ENCODE data around the gene CDC42EP2.

Gene CDC42EP2

DNA sequence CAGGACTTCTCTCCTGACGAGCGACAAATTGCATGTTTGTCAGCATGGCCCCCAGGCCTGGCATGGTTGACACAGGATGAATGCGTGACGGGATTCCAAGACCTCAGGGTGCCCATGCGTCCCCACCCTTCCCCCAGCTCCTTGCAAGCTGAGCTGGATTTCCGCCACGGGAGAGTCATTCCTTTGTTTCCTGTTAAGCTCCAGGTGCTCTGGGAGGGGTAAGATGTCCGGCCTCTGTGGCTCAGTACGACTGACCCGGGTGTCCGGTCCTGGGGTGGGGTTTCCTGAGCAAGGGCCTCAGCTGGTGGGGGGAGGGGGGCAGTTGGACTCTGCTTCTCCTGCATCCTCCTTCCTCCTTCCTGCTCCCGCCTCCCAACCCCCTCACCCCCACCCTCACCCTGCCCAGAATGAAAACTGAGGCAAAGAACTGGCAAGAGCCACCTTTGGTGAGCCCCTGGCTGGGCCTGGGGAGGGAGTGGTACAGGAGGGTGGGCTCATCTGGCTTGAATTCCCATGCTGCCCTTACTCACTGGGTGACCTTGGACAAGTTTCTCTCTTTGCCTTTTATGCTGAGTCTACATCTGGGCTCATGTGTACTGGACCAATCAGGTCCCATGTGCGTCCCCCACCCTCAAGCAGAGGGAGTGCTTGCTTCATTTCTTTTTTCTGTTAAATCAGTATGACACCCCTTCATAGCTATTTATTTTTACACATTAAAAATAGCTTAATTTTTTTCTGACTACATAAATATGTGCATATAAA lies 2.5 kb downstream of the CDC42EP2 start:
- Histone ChIP-seq H3K27ac (ENCODE audit: low read depth, low read length) (peak overlapping the region; percentile 96), H3K9me3 (ENCODE audit: control insufficient read depth in 5 of 5, low read length in 5 of 5) (no peaks in the 10 kb centered on the region), H3K4me1 (ENCODE audit: control insufficient read depth in 5 of 5, insufficient read depth in 5 of 5, low read length in 5 of 5) (peaks cover 19 to 77% (median 74%) of the 10 kb centered on the region in 5 donors), H3K27me3 (ENCODE audit: control insufficient read depth in 5 of 5, insufficient read depth in 4 of 5, low read length in 5 of 5) (no peaks in the 10 kb centered on the region), H3K4me3 (ENCODE audit: low read depth in 1 of 5, low read length in 5 of 5) (peak overlapping the region; percentile 86 to 96 (median 89)), H3K36me3 (ENCODE audit: control insufficient read depth in 5 of 5, insufficient read depth in 5 of 5, low read length in 5 of 5) (peaks cover 0 to 25% (median 24%) of the 10 kb centered on the region in 5 donors), H3K9ac (ENCODE audit: low read length in 5 of 5) (peak overlapping the region; percentile 25 to 89 (median 82))

- Histone ChIP-seq H3K4me3 (ENCODE audit: low read depth in 1 of 5, low read length in 5 of 5) (no peak overlapping the region), H3K36me3 (ENCODE audit: control insufficient read depth in 5 of 5, insufficient read depth in 5 of 5, low read length in 5 of 5) (peaks cover 0 to 31% (median 29%) of the 10 kb centered on the region in 5 donors), H3K4me1 (ENCODE audit: control insufficient read depth in 5 of 5, insufficient read depth in 5 of 5, low read length in 5 of 5) (peaks cover 16 to 67% (median 56%) of the 10 kb centered on the region in 5 donors), H3K27me3 (ENCODE audit: control insufficient read depth in 5 of 5, insufficient read depth in 4 of 5, low read length in 5 of 5) (no peaks in the 10 kb centered on the region), H3K9me3 (ENCODE audit: control insufficient read depth in 5 of 5, low read length in 5 of 5) (no peaks in the 10 kb centered on the region), H3K9ac (ENCODE audit: low read length in 5 of 5) (no peak overlapping the region), H3K27ac (ENCODE audit: low read depth, low read length) (no peak overlapping the region)
Measured at GRCh38 chr11:65320386-65321075, 5.9 kb downstream of the CDC42EP2 start.

DNA sequence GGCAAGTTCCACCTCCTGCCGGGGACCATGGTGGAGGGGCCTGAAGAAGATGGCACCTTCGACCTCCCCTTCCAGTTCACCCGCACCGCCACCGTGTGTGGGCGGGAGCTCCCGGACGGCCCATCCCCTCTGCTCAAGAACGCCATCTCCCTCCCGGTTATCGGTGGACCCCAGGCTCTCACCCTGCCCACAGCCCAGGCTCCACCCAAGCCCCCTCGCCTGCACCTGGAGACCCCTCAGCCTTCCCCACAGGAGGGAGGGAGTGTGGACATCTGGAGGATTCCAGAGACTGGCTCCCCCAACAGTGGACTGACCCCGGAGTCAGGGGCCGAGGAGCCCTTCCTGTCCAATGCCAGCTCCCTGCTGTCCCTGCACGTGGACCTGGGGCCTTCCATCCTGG lies 6.4 kb downstream of the CDC42EP2 start:
- peaks cover 0 to 31% (median 29%) of the 10 kb centered on the region in 5 donors for H3K36me3 ChIP-seq (ENCODE audit: control insufficient read depth in 5 of 5, insufficient read depth in 5 of 5, low read length in 5 of 5)
- no peak overlapping the region for H3K9ac ChIP-seq (ENCODE audit: low read length in 5 of 5)
- no peaks in the 10 kb centered on the region for H3K27me3 ChIP-seq (ENCODE audit: control insufficient read depth in 5 of 5, insufficient read depth in 4 of 5, low read length in 5 of 5)
- H3K4me3 ChIP-seq (ENCODE audit: low read depth in 1 of 5, low read length in 5 of 5), result no peak overlapping the region
- H3K9me3 ChIP-seq (ENCODE audit: control insufficient read depth in 5 of 5, low read length in 5 of 5), result no peaks in the 10 kb centered on the region
- peak overlapping the region; percentile 30 for H3K27ac ChIP-seq (ENCODE audit: low read depth, low read length)
- H3K4me1 ChIP-seq (ENCODE audit: control insufficient read depth in 5 of 5, insufficient read depth in 5 of 5, low read length in 5 of 5), result peaks cover 14 to 61% (median 51%) of the 10 kb centered on the region in 5 donors

DNA sequence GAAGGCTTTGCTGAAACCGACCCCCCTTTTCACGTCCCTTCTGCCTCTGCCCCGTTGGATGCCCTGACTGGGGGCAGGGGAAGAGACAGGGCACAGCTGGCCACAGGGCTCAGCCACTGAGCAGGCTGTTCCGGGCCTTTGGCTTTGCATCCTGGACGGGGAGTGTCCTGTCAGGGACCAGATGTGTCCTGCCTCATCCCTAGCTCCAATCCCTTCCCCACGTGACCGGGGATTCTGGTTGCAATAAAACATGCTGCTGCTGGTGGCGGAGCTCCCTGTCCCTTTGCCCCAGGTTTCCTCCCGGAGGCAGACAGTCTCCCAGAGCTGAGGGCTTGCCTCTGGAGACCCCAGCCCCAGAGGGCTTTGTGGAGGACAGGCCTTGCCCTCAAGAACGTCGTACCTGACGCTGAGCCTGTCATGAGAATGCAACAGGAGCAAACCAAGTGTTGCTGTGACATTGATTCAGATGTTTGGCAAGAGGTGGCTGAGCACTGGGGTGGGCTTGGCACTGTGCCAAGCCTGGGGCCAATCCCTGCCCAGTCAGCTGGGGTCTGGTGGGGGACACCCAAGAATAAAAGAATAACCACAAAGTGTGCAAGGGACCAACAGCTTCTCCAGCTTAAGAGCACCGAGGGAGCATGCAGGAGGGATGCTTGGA lies 7.3 kb downstream of the CDC42EP2 start:
- peaks cover 0 to 31% (median 29%) of the 10 kb centered on the region in 5 donors for H3K36me3 ChIP-seq (ENCODE audit: control insufficient read depth in 5 of 5, insufficient read depth in 5 of 5, low read length in 5 of 5)
- H3K4me3 ChIP-seq (ENCODE audit: low read depth in 1 of 5, low read length in 5 of 5), result peak overlapping the region in 1 of 5 donors; percentile 30
- H3K9ac ChIP-seq (ENCODE audit: low read length in 5 of 5), result no peak overlapping the region
- no peaks in the 10 kb centered on the region for H3K9me3 ChIP-seq (ENCODE audit: control insufficient read depth in 5 of 5, low read length in 5 of 5)
- H3K4me1 ChIP-seq (ENCODE audit: control insufficient read depth in 5 of 5, insufficient read depth in 5 of 5, low read length in 5 of 5), result peaks cover 9 to 53% (median 42%) of the 10 kb centered on the region in 5 donors
- peak overlapping the region; percentile 30 for H3K27ac ChIP-seq (ENCODE audit: low read depth, low read length)
- no peaks in the 10 kb centered on the region for H3K27me3 ChIP-seq (ENCODE audit: control insufficient read depth in 5 of 5, insufficient read depth in 4 of 5, low read length in 5 of 5)

- Histone ChIP-seq H3K9ac (ENCODE audit: low read length in 5 of 5) (no peak overlapping the region), H3K4me1 (ENCODE audit: control insufficient read depth in 5 of 5, insufficient read depth in 5 of 5, low read length in 5 of 5) (peaks cover 5 to 47% (median 36%) of the 10 kb centered on the region in 5 donors), H3K36me3 (ENCODE audit: control insufficient read depth in 5 of 5, insufficient read depth in 5 of 5, low read length in 5 of 5) (peaks cover 0 to 31% (median 29%) of the 10 kb centered on the region in 5 donors), H3K27ac (ENCODE audit: low read depth, low read length) (no peak overlapping the region), H3K4me3 (ENCODE audit: low read depth in 1 of 5, low read length in 5 of 5) (no peak overlapping the region), H3K27me3 (ENCODE audit: control insufficient read depth in 5 of 5, insufficient read depth in 4 of 5, low read length in 5 of 5) (no peaks in the 10 kb centered on the region), H3K9me3 (ENCODE audit: control insufficient read depth in 5 of 5, low read length in 5 of 5) (no peaks in the 10 kb centered on the region)
Measured at GRCh38 chr11:65323813-65324212, 9.1 kb downstream of the CDC42EP2 start.

DNA sequence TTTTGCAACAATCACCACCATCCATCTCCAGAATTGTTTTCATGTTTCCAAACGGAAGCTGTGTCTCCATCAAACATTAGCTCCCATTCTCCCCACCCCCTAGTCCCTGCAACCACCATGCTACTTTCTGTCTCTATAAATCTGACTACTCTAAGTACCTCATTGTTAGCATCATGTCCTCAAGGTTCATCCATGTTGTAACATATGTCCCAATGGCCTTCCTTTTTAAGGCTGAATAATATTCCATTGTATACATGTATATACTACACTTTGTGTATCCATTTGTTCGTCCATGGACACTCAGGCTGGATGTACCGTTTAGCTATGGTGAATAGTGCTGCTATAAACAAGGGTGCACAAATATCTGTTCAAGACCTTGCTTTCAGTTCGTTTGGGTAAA lies 10.8 kb downstream of the CDC42EP2 start:
- Histone ChIP-seq H3K9me3 (ENCODE audit: control insufficient read depth in 5 of 5, low read length in 5 of 5) (no peaks in the 10 kb centered on the region), H3K9ac (ENCODE audit: low read length in 5 of 5) (no peak overlapping the region), H3K27ac (ENCODE audit: low read depth, low read length) (no peak overlapping the region), H3K4me3 (ENCODE audit: low read depth in 1 of 5, low read length in 5 of 5) (no peak overlapping the region), H3K4me1 (ENCODE audit: control insufficient read depth in 5 of 5, insufficient read depth in 5 of 5, low read length in 5 of 5) (peaks cover 2 to 43% (median 28%) of the 10 kb centered on the region in 5 donors), H3K36me3 (ENCODE audit: control insufficient read depth in 5 of 5, insufficient read depth in 5 of 5, low read length in 5 of 5) (peaks cover 0 to 24% (median 23%) of the 10 kb centered on the region in 5 donors), H3K27me3 (ENCODE audit: control insufficient read depth in 5 of 5, insufficient read depth in 4 of 5, low read length in 5 of 5) (no peaks in the 10 kb centered on the region)

GRCh38 chr11:65327021-65327420 lies 12.4 kb downstream of the CDC42EP2 start:
- Histone ChIP-seq H3K4me1 (ENCODE audit: control insufficient read depth in 5 of 5, insufficient read depth in 5 of 5, low read length in 5 of 5) (peaks cover 0 to 27% (median 19%) of the 10 kb centered on the region in 5 donors), H3K9me3 (ENCODE audit: control insufficient read depth in 5 of 5, low read length in 5 of 5) (no peaks in the 10 kb centered on the region), H3K4me3 (ENCODE audit: low read depth in 1 of 5, low read length in 5 of 5) (no peak overlapping the region), H3K27me3 (ENCODE audit: control insufficient read depth in 5 of 5, insufficient read depth in 4 of 5, low read length in 5 of 5) (no peaks in the 10 kb centered on the region), H3K27ac (ENCODE audit: low read depth, low read length) (no peak overlapping the region), H3K36me3 (ENCODE audit: control insufficient read depth in 5 of 5, insufficient read depth in 5 of 5, low read length in 5 of 5) (peaks cover 0 to 8% (median 7%) of the 10 kb centered on the region in 5 donors), H3K9ac (ENCODE audit: low read length in 5 of 5) (no peak overlapping the region)

DNA sequence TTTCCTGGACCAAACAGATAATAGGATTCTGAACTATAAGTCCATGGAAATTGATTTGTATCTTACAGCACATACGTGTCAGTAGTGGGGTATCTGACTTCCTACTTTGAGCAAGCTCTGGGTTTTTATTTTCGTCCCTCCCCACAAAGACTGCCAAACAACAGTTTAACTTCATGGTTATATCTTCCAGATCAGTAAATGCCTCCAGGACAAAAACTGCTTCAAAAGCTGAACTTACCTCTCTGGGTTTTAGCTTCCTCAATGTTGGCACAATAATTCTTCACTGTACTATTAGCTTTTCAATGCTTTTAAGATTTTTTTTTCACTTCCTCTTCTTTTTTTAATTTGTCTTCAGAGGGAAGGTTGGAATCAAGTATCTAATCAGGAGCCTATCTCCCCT lies 14.8 kb downstream of the CDC42EP2 start:
- no peaks in the 10 kb centered on the region for H3K9me3 ChIP-seq (ENCODE audit: control insufficient read depth in 5 of 5, low read length in 5 of 5)
- no peaks in the 10 kb centered on the region for H3K27me3 ChIP-seq (ENCODE audit: control insufficient read depth in 5 of 5, insufficient read depth in 4 of 5, low read length in 5 of 5)
- no peak overlapping the region for H3K4me3 ChIP-seq (ENCODE audit: low read depth in 1 of 5, low read length in 5 of 5)
- peaks cover 1 to 24% (median 20%) of the 10 kb centered on the region in 5 donors for H3K4me1 ChIP-seq (ENCODE audit: control insufficient read depth in 5 of 5, insufficient read depth in 5 of 5, low read length in 5 of 5)
- H3K36me3 ChIP-seq (ENCODE audit: control insufficient read depth in 5 of 5, insufficient read depth in 5 of 5, low read length in 5 of 5), result no peaks in the 10 kb centered on the region
- H3K9ac ChIP-seq (ENCODE audit: low read length in 5 of 5), result peak overlapping the region in 1 of 5 donors; percentile 35
- no peak overlapping the region for H3K27ac ChIP-seq (ENCODE audit: low read depth, low read length)

DNA sequence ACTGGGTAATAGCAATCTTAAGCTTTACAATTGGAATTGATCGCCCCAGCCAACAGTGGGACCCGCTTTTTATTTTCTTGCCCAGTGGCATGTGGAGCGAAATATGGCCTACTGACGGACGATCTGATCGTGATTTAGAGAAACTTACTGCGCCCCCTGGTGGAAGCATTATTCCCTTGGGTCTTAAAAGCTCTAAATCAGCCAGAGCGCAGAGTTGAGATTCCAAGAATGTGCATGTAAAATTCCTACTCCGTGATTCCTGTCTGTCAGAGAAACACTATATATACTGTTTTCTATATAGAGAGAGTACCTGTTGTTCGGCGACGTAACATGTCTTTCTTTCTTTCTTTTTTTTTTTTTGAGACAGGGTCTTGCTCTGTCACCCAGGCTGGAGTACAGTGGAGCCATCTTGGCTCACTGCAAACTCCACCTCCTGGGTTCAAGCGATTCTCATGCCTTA lies 15.3 kb downstream of the CDC42EP2 start:
- Histone ChIP-seq H3K4me1 (ENCODE audit: control insufficient read depth in 5 of 5, insufficient read depth in 5 of 5, low read length in 5 of 5) (peaks cover 3 to 29% (median 25%) of the 10 kb centered on the region in 5 donors), H3K4me3 (ENCODE audit: low read depth in 1 of 5, low read length in 5 of 5) (no peak overlapping the region), H3K27me3 (ENCODE audit: control insufficient read depth in 5 of 5, insufficient read depth in 4 of 5, low read length in 5 of 5) (no peaks in the 10 kb centered on the region), H3K9ac (ENCODE audit: low read length in 5 of 5) (peak overlapping the region in 1 of 5 donors; percentile 35), H3K9me3 (ENCODE audit: control insufficient read depth in 5 of 5, low read length in 5 of 5) (no peaks in the 10 kb centered on the region), H3K27ac (ENCODE audit: low read depth, low read length) (no peak overlapping the region), H3K36me3 (ENCODE audit: control insufficient read depth in 5 of 5, insufficient read depth in 5 of 5, low read length in 5 of 5) (no peaks in the 10 kb centered on the region)
